ENCODE data around the gene CYP1A2. TPM values are rescaled to one million over a fixed set of nuclear protein-coding genes. Genes with fewer than 3 reads are reported as not detected.

Gene CYP1A2
- total and polyA plus RNA-seq, 2 of the 13 experiments (the other 11 are each of a cell fraction or from before 2014, with no cell fraction given): 0.07 TPM; not detected in 1

- peak; percentile 57; the same call in 1 of the 2 replicates for TF ChIP-seq SNAPC4 (CRISPR knock-in tag; IDR thresholded peaks at IDR 0.05)
- no peak for TF ChIP-seq ZBTB44 (CRISPR knock-in tag; IDR thresholded peaks at IDR 0.05)
- peak; percentile 50; the same call in 1 of the 2 replicates for TF ChIP-seq ZNF556 (CRISPR knock-in tag; IDR thresholded peaks at IDR 0.05; ENCODE audit: borderline replicate concordance)
- no peak for TF ChIP-seq SP1 (IDR thresholded peaks at IDR 0.05)
- TF ChIP-seq SP1 (CRISPR knock-in tag; IDR thresholded peaks at IDR 0.05): no peak
- no peak for TF ChIP-seq NR2F6 (IDR thresholded peaks at IDR 0.05)
- 0 out of 2 replicates have a peak, but pooled peaks have one; percentile 34 for TF ChIP-seq NR2F6 (CRISPR knock-in tag; IDR thresholded peaks at IDR 0.05)
- TF ChIP-seq MXD4 (CRISPR knock-in tag; IDR thresholded peaks at IDR 0.05): 0 out of 2 replicates have a peak, but pooled peaks have one; percentile 24
- no peak for TF ChIP-seq ZIK1 (CRISPR knock-in tag; IDR thresholded peaks at IDR 0.05; ENCODE audit: borderline replicate concordance, low read depth)
- no peak for TF ChIP-seq ZNF782 (CRISPR knock-in tag; IDR thresholded peaks at IDR 0.05; ENCODE audit: borderline replicate concordance)
- TF ChIP-seq RXRA (CRISPR knock-in tag; IDR thresholded peaks at IDR 0.05): 0 out of 2 replicates have a peak, but pooled peaks have one; percentile 10
- TF ChIP-seq ZNF232 (CRISPR knock-in tag; IDR thresholded peaks at IDR 0.05; ENCODE audit: borderline replicate concordance): peak; percentile 69; the same call in 1 of the 2 replicates
- peak; percentile 64; the same call in 1 of the 2 replicates for TF ChIP-seq ZBTB39 (CRISPR knock-in tag; IDR thresholded peaks at IDR 0.05)
- peak; percentile 85 for TF ChIP-seq SAP130 (CRISPR knock-in tag; IDR thresholded peaks at IDR 0.05; ENCODE audit: low read depth)
- peak; percentile 35; the same call in 1 of the 2 replicates for TF ChIP-seq ZNF574 (CRISPR knock-in tag; IDR thresholded peaks at IDR 0.05)
Measured at GRCh38 chr15:74783072-74783807, 34.6 kb downstream of the CYP1A2 start (continued).
